Urinary bladder (tissue), 4 donors: ENCODE measurements around the gene NEMF. TPM values are rescaled to one million over a fixed set of nuclear protein-coding genes. Genes with fewer than 3 reads are reported as not detected.
"Not testable (repeated sequence)": the region's sequence is repeated elsewhere in the genome, so short reads cannot be mapped to it uniquely, and the experiment has no call there.

Experiments
- DNase-seq: peaks from one replicate; pipeline ENCODE4 v3.0.0-alpha.2; 2015; ENCODE audit errors: extremely low spot score
- H3K27ac ChIP-seq: one replicate; pipeline ENCODE4 v1.5.1; 2013; ENCODE audit warnings: low read depth, mild to moderate bottlenecking, moderate library complexity
- H3K36me3 ChIP-seq: one replicate; pipeline ENCODE4 v1.6.1; 2013; ENCODE audit warnings: mild to moderate bottlenecking, moderate library complexity; ENCODE audit not compliant: insufficient read depth
- H3K4me1 ChIP-seq: one replicate; pipeline ENCODE4 v1.6.1; 2013; ENCODE audit warnings: mild to moderate bottlenecking, moderate library complexity; ENCODE audit not compliant: insufficient read depth
- H3K4me3 ChIP-seq: one replicate; pipeline ENCODE4 v1.5.1; 2013; ENCODE audit warnings: low read depth, low read length
- WGBS: extraction: QIAGEN DNeasy Blood & Tissue Kit; methylation state at CpG from one replicate; pipeline ENCODE4 v1.1.7; 2013; 5-methylcytosine and 5-hydroxymethylcytosine counted together
- polyA plus RNA-seq: library from polyadenylated mRNA; stranded (reverse); fragments of 200-250 nt; gene quantifications from one replicate; pipeline ENCODE4 v1.2.3, GENCODE V29; 2013
- total RNA-seq: library from RNA; depleted of rRNA; stranded (reverse); fragments of >200 nt; gene quantifications from one replicate; pipeline ENCODE4 v1.2.3, GENCODE V29; 2014
- donor health status: healthy with polysubstance abuse.
- donor health status: healthy.

Gene NEMF
- total and polyA plus RNA-seq, 2 donors: 32.2 to 171 TPM

DNA sequence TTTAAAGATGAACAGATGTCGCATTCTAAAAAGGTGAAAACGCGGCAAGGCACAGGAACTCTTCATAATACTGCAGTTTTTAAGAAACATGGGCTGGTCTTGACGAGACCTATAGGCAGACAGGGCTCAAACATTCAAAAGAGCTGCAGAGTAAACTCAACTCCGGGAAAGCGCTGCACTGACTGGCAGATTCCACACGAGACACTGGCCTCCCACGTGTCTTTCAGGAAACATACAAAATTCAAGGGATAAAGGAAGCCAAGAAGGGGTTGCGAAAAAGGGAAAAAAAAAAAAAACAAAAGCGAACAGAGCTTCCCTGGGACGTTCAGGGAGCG is 39.7 kb upstream of the NEMF start:
- H3K36me3 ChIP-seq: no peaks in the 10 kb centered on the region
- WGBS: 2% methylated on average over 12 of the region's 12 CpGs
- peak; percentile 67 for DNase-seq

GRCh38 chr14:49888293-49888692 is 35.7 kb upstream of the NEMF start:
- no peak for DNase-seq
- WGBS: 49% methylated on average over 2 of the region's 2 CpGs
- Histone ChIP-seq H3K27ac (no peak overlapping the region), H3K36me3 (no peaks in the 10 kb centered on the region), H3K4me1 (no peaks in the 10 kb centered on the region), H3K4me3 (no peak overlapping the region)

More for the DNA sequence above, 39.7 kb upstream of the NEMF start:
- peak overlapping the region; percentile 83 for H3K4me3 ChIP-seq
- no peaks in the 10 kb centered on the region for H3K4me1 ChIP-seq
- peak overlapping the region; percentile 98 for H3K27ac ChIP-seq

GRCh38 chr14:49886523-49886922 is 33.9 kb upstream of the NEMF start:
- 94% methylated on average over 12 of the region's 12 CpGs for WGBS

DNA sequence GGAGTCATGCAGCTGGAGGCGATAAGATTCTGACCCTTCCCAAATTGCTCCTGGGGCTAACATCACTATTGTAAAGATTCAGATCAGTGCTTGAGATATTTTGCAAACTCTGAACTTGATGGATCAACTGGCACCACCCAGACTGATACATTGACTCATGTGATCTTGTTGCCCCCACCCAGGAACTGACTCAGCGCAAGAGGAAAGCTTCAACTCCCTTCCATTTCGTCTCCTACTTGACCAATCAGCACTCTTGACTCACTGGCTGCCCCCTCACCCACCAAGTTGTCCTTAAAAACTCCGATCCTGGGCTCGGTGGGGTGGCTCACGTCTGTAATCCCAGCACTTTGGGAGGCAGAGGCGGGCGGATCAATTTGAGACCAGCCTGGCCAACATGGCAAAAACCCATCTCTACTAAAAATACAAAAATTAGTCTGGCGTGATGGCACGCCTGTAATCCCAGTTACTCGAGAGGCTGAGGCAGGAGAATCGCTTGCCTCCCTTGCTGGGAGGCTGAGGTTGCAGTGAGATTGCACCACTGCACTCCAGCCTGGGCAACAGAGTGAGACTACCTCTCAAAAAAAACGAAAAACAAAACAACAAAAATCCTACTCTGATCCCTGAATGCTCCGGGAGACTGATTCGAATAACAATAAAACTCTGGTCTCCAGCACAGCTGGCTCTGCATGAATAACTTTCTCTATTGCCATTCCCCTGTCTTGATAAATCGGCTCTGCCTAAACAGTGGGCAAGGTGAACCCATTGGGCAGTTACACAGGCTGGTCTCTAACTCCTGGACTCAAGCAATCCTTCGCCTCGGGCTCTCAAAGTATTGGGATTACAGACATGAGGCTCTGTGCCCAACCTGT is 30.5 kb upstream of the NEMF start:
- Histone ChIP-seq H3K36me3 (no peaks in the 10 kb centered on the region), H3K4me3 (no peak overlapping the region), H3K27ac (no peak overlapping the region), H3K4me1 (no peaks in the 10 kb centered on the region)
- 85% methylated on average over 18 of the region's 18 CpGs for WGBS
- DNase-seq: no peak

More at GRCh38 chr14:49886523-49886922, 33.9 kb upstream of the NEMF start:
- Histone ChIP-seq H3K4me3 (no peak overlapping the region), H3K36me3 (no peaks in the 10 kb centered on the region), H3K27ac (no peak overlapping the region), H3K4me1 (no peaks in the 10 kb centered on the region)
- DNase-seq: no peak

- Histone ChIP-seq H3K36me3 (no peaks in the 10 kb centered on the region), H3K4me3 (no peak overlapping the region), H3K4me1 (no peaks in the 10 kb centered on the region), H3K27ac (no peak overlapping the region)
- DNase-seq: no peak
- 81% methylated on average over 4 of the region's 4 CpGs for WGBS
These were observed 28.9 kb upstream of the NEMF start for GRCh38 chr14:49881350-49882001.

DNA sequence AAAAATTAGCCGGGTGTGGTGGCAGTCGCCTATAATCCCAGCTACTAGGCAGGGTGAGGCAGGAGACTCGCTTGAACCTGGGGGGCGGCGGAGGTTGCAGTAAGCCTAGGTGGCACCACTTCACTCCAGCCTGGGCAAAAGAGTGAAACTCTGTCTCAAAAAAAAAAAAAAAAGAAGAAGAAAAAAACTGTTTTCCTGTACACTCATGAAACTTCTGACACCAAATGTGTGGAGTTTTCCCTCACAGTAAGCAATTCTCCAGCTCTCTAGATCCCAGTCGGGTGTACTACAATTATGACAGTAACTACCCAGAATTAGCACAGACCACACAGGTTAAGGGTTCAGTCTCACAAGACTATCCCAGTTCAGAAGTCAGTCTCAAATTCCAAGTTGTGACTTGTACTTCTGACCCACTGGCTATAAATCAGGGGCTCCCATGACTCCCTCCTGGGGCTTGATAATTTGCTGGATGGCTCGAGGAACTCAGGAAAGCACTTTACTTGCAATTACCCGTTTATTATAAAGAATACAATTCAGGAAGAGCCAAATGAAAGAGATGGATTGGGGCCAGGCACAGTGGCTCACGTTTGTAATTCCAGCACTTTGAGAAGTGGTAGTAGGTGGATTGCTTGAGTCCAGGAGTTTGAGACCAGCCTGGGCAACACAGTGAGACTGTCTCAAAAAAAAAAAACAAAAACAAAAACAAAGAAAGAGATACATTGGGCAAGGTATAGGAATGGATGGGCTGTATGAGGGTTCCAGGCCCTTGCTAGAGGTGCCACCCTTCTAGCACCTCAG is 27.9 kb upstream of the NEMF start:
- DNase-seq: no peak
- H3K4me3 ChIP-seq: no peak overlapping the region
- peak overlapping the region; percentile 5 for H3K27ac ChIP-seq
- no peaks in the 10 kb centered on the region for H3K4me1 ChIP-seq
- 57% methylated on average over 9 of the region's 9 CpGs for WGBS
- no peaks in the 10 kb centered on the region for H3K36me3 ChIP-seq

DNA sequence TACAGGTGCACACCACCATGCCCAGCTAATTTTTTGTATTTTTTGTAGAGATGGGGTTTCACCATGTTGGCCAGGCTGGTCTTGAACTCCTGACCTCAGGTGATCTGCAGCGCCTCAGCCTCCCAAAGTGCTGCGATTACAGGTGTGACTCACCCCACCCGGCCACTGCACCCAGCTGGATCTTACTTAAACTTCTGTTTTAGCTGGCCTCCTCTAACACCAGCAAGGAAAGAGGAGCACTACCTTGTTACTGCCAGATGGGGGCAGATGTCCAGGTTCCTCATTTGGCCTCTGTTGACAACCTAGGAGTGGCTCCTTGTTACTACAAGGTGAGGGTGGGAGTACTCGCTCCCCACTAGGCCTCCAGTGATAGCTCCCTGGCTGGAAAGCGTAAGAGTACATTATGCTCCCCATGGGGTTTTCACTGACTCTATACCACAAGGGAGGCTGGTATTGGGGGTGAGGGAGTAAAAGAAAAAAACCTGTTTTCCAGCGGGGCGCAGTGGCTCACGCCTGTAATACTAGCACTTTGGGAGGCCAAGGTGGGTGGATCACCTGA is 27.1 kb upstream of the NEMF start:
- no peak overlapping the region for H3K27ac ChIP-seq
- no peaks in the 10 kb centered on the region for H3K36me3 ChIP-seq
- H3K4me3 ChIP-seq: no peak overlapping the region
- no peak for DNase-seq
- no peaks in the 10 kb centered on the region for H3K4me1 ChIP-seq
- WGBS: 73% methylated on average over 8 of the region's 8 CpGs

- WGBS: 71% methylated on average over 4 of the region's 4 CpGs
These were observed 24.1 kb upstream of the NEMF start for GRCh38 chr14:49876563-49877127.

GRCh38 chr14:49875640-49876198 is 23.1 kb upstream of the NEMF start:
- H3K36me3 ChIP-seq: no peaks in the 10 kb centered on the region
- 85% methylated on average over 12 of the region's 12 CpGs for WGBS
- no peak overlapping the region for H3K27ac ChIP-seq
- no peaks in the 10 kb centered on the region for H3K4me1 ChIP-seq
- no peak for DNase-seq
- H3K4me3 ChIP-seq: no peak overlapping the region

More at GRCh38 chr14:49876563-49877127, 24.1 kb upstream of the NEMF start:
- H3K4me3 ChIP-seq: no peak overlapping the region
- H3K4me1 ChIP-seq: no peaks in the 10 kb centered on the region
- no peak for DNase-seq
- no peak overlapping the region for H3K27ac ChIP-seq
- no peaks in the 10 kb centered on the region for H3K36me3 ChIP-seq

DNA sequence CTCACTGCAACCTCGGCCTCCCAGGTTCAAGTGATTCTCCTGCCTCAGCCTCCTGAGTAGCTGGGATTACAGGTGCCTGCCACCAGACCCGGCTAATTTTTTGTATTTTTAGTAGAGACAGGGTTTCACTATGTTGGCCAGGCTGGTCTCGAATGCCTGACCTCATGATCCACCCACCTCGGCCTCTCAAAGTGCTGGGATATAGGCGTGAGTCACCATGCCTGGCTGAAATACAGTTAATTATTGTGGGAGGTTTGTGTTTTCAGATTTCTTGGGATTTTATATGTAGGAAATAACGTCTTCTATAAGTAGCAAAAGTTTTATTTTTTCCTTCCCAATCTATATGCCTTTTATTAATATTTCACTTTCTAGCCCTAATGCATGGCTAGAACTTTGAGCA is 21.0 kb upstream of the NEMF start:
- not testable (repeated sequence) for H3K36me3 ChIP-seq, DNase-seq, H3K4me1 ChIP-seq, H3K27ac ChIP-seq, H3K4me3 ChIP-seq
- WGBS: 74% methylated on average over 6 of the region's 6 CpGs

DNA sequence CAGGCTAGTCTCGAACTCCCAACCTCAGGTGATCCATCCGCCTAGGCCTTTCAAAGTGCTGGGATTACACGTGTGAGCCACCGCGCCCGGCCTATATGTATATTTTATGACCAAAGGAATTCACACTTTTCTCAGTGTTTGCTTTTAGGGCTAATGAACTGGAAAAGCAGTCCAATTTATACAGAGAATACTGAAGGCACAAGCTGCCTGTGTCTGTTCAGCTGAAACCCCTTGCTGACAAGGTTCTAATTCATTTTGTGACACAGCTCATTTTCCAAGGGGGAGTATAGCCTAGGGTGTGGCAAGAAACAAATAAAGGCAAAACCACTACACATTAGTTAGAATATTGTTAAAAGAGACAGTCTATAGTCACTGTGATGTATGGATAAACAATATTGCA is 18.3 kb upstream of the NEMF start:
- H3K27ac ChIP-seq: no peak overlapping the region
- no peak overlapping the region for H3K4me3 ChIP-seq
- WGBS: 91% methylated on average over 6 of the region's 6 CpGs
- DNase-seq: no peak
- H3K4me1 ChIP-seq: no peaks in the 10 kb centered on the region
- H3K36me3 ChIP-seq: no peaks in the 10 kb centered on the region

GRCh38 chr14:49868720-49869114 is 16.1 kb upstream of the NEMF start:
- Histone ChIP-seq H3K36me3 (no peaks in the 10 kb centered on the region), H3K4me3 (peak overlapping the region; percentile 23), H3K27ac (peak overlapping the region; percentile 64), H3K4me1 (no peaks in the 10 kb centered on the region)
- 39% methylated on average over 5 of the region's 5 CpGs for WGBS
- DNase-seq: no peak
